Activated naive CD4-positive, alpha-beta T cell treated with Interleukin-2 at 50 U/mL for 16 hours (primary cell): ENCODE data around the gene ZC2HC1B.
"Not testable (repeated sequence)": the region's sequence is repeated elsewhere in the genome, so short reads cannot be mapped to it uniquely, and the experiment has no call there.

Experiments used
- DNase-seq: peaks from one replicate; pipeline ENCODE4 v3.0.0-alpha.2; 2020

ZC2HC1B gene, protein sequence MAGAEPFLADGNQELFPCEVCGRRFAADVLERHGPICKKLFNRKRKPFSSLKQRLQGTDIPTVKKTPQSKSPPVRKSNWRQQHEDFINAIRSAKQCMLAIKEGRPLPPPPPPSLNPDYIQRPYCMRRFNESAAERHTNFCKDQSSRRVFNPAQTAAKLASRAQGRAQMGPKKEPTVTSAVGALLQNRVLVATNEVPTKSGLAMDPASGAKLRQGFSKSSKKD

GRCh38 chr6:143864234-143864633, at the start of gene ZC2HC1B:
TSS of gene ZC2HC1B (plus strand) at chr6:143864474. CDS start at chr6:143864540, 66 bp downstream.
- no peak for DNase-seq

DNA sequence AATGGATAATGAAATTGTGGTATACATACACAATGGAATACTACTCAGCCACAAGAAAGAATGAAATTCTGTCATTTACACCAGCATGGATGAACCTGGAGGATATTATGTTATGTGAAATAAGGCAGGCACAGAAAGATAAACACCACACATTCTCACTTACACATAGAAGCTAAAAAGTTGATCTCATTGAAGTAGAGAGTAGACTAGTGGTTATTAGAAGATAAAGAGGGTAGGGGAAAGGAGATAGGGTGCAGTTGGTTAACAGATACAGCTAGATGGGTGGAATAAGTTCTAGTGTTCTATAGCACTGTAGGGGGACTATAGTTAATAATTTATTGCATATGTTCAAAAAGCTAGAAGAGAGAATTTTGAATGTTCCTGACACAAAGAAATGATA, 46.7 kb upstream of the ZC2HC1B start:
- DNase-seq, result no peak

GRCh38 chr6:143821359-143821758, 42.9 kb upstream of the ZC2HC1B start:
- DNase-seq, result no peak

DNA sequence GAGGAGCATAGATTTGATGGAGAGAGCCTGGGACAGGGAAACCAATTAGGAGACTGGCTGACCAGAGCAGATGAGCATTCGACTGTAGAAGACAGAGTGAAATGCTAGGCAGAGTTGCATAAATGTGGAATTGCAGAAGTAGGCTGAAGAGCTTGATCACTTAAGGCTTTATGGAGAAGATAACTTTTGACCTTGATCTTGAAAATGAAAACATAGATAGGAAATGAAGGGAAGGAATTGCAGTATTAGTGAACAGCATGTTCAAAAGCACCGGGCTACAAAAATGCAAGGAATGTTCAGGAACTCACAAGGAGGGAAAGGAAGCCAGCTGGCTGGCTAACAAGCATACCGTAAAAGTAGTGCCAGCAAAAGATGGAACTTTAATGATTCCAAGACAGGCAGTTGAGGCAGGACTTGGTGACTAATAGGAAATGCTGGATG, 41.7 kb upstream of the ZC2HC1B start:
- no peak for DNase-seq

GRCh38 chr6:143823548-143823947, 40.7 kb upstream of the ZC2HC1B start:
- DNase-seq, result no peak

- no peak for DNase-seq
Measured at GRCh38 chr6:143828572-143828971, 35.7 kb upstream of the ZC2HC1B start.

GRCh38 chr6:143836150-143836549, 28.1 kb upstream of the ZC2HC1B start:
- DNase-seq, result no peak

DNA sequence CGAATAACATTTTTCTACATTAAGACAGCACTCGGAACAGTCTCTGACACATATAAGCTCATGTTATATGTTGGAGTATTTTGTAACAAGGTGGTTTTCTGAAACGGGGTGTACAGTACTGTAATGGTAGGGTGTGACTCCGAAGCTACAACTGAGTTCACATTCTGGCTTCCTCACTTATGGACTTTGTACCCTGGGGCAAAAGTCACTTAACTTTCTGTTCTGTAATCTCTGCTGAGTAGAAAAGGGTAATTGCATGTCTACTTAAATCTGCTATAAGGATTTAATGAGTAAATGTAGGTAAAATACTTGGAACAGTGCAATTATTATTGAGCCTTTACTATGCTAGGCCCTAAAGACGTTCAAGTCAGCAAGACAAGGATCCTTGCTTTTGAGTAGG, 25.9 kb upstream of the ZC2HC1B start:
- no peak for DNase-seq

GRCh38 chr6:143839196-143839595, 25.1 kb upstream of the ZC2HC1B start:
- DNase-seq, result no peak

DNA sequence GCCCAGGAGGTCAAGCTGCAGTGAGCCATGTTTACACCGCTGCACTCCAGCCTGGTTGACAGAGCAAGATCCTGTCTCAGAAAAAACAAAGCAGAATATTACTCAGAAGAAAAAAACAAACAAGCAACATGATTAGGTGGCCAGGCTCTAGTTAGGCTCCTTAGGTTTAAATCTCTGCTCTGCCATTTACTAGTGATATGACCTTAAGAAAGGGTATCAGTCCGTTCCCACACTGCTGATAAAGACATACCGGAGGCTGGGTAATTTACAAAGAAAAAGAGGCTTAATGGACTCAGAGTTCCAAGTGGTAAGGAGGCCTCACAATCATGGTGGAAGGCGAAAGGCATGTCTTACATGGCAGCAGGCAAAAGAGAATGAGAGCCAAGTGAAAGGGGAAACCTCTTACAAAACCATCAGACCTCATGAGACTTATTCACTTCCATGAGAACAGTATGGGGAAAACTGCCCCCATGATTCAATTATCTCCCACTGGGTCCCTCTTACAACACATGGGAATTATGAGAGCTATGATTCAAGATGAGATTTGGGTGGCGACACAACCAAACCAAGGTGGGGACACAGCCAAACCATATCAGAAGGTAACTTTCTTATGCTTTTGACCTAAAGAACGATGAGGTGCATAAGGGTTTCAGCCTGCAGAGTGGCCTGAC, 23.5 kb upstream of the ZC2HC1B start:
- no peak for DNase-seq

DNA sequence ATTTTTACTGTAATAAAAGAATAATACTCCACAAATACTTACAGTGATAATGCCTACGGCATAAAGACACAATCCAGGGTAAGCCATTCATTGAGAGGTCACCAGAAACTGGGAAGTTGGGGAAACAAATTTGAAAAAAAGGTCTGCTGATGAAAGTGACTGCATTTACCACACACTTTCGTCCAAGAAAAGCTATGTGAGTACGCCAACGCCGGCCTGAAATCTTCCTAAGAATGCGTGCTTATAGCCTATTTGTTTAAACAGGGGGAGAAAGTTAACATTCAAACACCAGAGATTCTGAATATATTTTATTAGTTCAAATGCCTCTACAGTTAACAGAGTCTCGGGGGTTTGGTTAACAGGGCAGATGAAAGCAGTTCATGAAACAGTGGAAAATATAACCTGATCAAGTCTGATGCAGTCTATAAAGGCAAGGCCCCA, 21.8 kb upstream of the ZC2HC1B start:
- no peak for DNase-seq

DNA sequence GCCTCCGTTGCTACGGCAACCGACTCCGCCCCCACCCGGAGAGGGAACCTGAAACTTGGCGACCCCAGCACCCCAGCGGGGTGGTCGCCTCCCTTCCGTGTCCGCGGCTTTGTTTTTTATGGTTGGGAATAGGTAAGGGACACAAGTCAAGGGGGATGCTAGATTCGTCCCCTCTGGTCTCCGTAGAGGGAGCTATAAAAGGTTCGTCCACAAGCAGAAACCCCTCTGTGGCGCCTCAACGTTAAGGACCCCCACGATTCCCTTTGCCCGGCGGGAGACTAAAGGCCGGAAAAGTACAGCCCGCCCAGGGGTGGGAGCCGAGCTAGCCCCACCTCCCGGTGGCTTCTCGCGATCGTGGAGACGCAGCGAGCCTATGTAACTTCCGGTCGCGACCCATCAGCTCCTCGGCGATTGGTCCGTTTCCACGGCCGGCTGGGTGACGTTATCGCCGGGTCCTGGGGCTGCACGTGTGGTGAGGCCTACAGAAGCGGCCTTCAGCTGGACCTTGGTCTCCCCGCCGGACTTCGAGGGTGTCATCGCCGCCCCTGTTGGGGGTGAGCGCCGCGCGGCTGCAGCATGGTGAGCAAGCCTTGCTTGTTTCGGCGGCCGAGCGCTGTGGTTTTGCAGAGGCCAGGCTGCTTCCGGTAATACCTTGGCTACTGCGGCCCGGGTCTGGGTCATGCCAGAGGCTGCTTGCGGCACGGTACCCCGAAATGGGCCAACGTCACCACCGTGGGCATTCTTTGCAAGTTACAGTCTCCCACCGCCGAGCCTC, 21.2 kb upstream of the ZC2HC1B start, which contains the start of gene LTV1:
Gene LTV1 (plus strand): TSS at position 437 of the 775 bp plus-strand sequence. CDS start 140 bp downstream, at position 577.
- peak; percentile 93 for DNase-seq

DNA sequence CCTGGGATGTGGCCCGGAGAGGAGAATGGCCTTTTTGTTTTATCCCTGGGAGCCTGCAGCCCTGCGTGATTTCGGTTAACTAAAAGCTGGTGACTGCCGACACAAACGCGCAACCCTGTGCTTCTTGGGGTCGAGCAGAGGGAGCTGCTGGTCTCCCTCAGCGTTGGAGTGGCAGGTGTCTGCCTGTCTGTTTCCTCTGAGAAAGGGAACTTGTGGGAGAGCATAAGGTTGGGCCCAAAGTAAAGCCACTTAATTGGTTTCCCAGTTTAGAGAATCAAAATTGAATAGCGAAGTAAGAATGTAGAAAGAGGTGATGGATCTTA, 20.6 kb upstream of the ZC2HC1B start:
- no peak for DNase-seq

GRCh38 chr6:143844006-143844405, 20.3 kb upstream of the ZC2HC1B start:
- DNase-seq, result no peak

- no peak for DNase-seq
Measured at GRCh38 chr6:143845033-143845432, 19.2 kb upstream of the ZC2HC1B start.

- not testable (repeated sequence) for DNase-seq
Measured at GRCh38 chr6:143851706-143852105, 12.6 kb upstream of the ZC2HC1B start.

DNA sequence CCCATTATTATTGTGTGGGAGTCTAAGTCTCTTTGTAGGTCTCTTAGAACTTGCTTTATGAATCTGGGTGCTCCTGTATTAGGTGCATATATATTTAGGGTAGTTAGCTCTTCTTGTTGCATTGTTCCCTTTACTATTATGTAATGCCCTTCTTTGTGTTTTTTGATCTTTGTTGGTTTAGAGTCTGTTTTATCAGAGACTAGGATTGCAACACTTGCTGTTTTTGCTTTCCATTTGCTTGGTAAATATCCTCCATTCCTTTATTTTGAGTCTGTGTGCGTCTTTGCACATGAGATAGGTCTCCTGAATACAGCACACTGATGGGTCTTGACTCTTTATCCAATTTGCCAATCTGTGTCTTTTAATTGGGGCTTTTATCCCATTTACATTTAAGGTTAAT, 9.2 kb upstream of the ZC2HC1B start:
- DNase-seq, result not testable (repeated sequence)

DNA sequence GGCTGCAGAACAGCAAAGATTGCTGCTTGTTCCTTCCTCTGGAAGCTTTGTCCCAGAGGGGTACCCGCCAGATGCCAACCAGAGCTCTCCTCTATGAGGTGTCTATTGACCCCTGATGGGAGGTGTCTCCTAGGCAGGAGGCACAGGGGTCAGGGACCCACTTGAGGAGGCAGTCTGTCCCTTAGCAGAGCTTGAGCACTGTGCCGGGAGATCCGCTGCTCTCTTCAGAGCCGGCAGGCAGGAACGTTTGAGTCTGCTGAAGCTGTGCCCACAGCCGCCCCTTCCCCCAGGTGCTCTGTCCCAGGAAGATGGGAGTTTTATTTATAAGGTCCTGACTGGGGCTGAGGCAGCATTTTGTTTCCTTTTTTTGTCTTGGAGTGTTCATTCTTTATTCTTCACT, 7.5 kb upstream of the ZC2HC1B start:
- not testable (repeated sequence) for DNase-seq

DNA sequence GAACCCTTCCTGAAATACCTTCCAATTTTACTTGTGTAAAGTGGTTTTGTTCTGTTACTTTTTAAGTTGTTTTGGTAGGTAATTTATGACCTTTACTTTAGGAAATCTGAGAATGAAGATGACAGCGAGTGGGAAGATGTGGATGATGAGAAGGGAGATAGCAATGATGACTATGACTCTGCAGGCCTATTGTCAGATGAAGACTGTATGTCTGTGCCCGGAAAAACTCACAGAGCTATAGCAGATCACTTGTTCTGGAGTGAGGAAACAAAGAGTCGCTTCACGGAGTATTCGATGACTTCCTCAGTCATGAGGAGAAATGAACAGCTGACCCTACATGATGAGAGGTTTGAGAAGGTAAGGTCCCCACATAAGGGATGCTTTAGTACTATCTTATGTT, 6.6 kb upstream of the ZC2HC1B start:
- no peak for DNase-seq

DNA sequence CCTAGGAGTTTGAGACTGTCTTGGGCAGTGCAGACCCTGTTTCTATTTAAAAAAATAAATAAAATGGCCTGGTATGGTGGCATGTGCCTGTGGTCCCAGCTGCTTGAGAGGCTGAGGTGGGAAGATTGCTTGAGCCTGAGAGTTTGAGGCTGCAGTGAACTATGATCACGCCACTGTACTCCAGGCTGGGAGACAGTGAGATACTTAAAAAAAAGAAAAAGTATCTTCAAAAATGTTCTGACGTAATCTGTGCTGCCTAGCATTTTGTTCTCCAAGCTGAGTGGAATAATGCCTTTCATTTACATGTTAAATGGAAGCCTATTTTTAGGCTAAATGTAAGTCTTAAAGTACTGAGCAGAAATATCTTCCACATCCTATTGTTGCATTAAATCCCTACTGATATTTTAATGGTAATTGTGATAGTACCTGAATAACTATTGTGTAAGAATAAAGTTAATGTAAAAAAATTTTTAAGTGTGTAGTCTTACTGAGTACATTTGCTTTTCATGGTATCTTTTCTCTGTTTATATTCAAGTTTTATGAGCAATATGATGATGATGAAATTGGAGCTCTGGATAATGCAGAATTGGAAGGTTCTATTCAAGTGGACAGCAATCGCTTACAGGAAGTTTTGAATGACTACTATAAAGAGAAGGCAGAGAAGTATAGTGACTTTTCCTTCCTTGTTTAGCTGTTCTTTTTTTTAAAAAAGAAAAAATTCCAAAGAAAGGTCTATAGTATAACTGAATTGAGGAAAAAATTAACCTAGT, 4.2 kb upstream of the ZC2HC1B start:
- no peak for DNase-seq

- no peak for DNase-seq
Measured at GRCh38 chr6:143863771-143864170, 503 bp upstream of the ZC2HC1B start.

DNA sequence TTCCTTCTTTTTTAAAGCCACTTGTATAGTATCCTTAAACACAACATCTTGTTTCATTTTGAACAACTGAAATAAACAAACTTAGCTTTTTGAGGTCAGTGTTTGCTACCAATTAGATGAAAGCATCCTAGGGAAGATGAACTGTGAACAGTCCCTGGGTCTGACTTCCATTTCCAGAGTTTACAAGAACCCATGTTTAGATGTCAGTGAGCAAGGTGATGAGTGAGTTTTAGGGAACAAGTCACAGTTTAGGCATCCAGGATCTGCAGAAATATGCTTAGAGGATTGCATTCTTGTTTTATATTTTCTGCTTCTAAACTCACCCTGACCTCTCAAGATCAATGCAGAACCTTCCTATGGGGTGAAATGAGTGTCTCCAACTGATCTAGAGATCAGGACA, 3.0 kb downstream of the ZC2HC1B start:
- no peak for DNase-seq

- not testable (repeated sequence) for DNase-seq
Measured at GRCh38 chr6:143868808-143869207, 4.5 kb downstream of the ZC2HC1B start.
